ENCODE data around the gene CDC42SE1.

CDC42SE1 gene

GRCh38 chr1:151067185-151067584, 7.8 kb upstream of the CDC42SE1 start:
- H3K9me3 ChIP-seq (ENCODE audit: insufficient read depth, low read depth, low read length): no peaks in the 10 kb centered on the region
- no peak overlapping the region for H3K27ac ChIP-seq (ENCODE audit: low read depth, low read length)
- H3K9ac ChIP-seq (ENCODE audit: low read depth, low read length): no peak overlapping the region
- 90% methylated on average over 4 of the region's 4 CpGs for WGBS
- H3K36me3 ChIP-seq (ENCODE audit: insufficient read depth, low read length): peaks cover 41% of the 10 kb centered on the region
- no peak overlapping the region for H3K4me3 ChIP-seq (ENCODE audit: low read length)
- H3K27me3 ChIP-seq (ENCODE audit: insufficient read depth, low read length): no peaks in the 10 kb centered on the region
- H3K4me1 ChIP-seq (ENCODE audit: insufficient read depth, low read length): peaks cover 8% of the 10 kb centered on the region

GRCh38 chr1:151065089-151065645, 5.7 kb upstream of the CDC42SE1 start:
- H3K9ac ChIP-seq (ENCODE audit: low read depth, low read length): no peak overlapping the region

GRCh38 chr1:151062741-151063371, 3.4 kb upstream of the CDC42SE1 start:
- H3K27me3 ChIP-seq (ENCODE audit: insufficient read depth, low read length): no peaks in the 10 kb centered on the region
- WGBS: 80% methylated on average over 3 of the region's 3 CpGs
- no peak overlapping the region for H3K9ac ChIP-seq (ENCODE audit: low read depth, low read length)
- H3K27ac ChIP-seq (ENCODE audit: low read depth, low read length): no peak overlapping the region
- H3K9me3 ChIP-seq (ENCODE audit: insufficient read depth, low read depth, low read length): no peaks in the 10 kb centered on the region
- peaks cover 21% of the 10 kb centered on the region for H3K4me1 ChIP-seq (ENCODE audit: insufficient read depth, low read length)
- peak overlapping the region; percentile 24; the same call in 1 of the 2 replicates for H3K4me3 ChIP-seq (ENCODE audit: low read length)
- peaks cover 29% of the 10 kb centered on the region for H3K36me3 ChIP-seq (ENCODE audit: insufficient read depth, low read length)

More at GRCh38 chr1:151065089-151065645, 5.7 kb upstream of the CDC42SE1 start:
- peaks cover 41% of the 10 kb centered on the region for H3K36me3 ChIP-seq (ENCODE audit: insufficient read depth, low read length)
- H3K27me3 ChIP-seq (ENCODE audit: insufficient read depth, low read length): no peaks in the 10 kb centered on the region
- no peaks in the 10 kb centered on the region for H3K9me3 ChIP-seq (ENCODE audit: insufficient read depth, low read depth, low read length)
- H3K4me3 ChIP-seq (ENCODE audit: low read length): no peak overlapping the region
- H3K27ac ChIP-seq (ENCODE audit: low read depth, low read length): no peak overlapping the region
- H3K4me1 ChIP-seq (ENCODE audit: insufficient read depth, low read length): peaks cover 16% of the 10 kb centered on the region

GRCh38 chr1:151061704-151062103, 2.3 kb upstream of the CDC42SE1 start:
- Histone ChIP-seq H3K36me3 (ENCODE audit: insufficient read depth, low read length) (peaks cover 24% of the 10 kb centered on the region), H3K9ac (ENCODE audit: low read depth, low read length) (peak overlapping the region; percentile 85; the same call in 1 of the 2 replicates), H3K9me3 (ENCODE audit: insufficient read depth, low read depth, low read length) (no peaks in the 10 kb centered on the region), H3K27ac (ENCODE audit: low read depth, low read length) (0 out of 2 replicates have a peak overlapping the region, but pooled peaks have one; percentile 90), H3K4me3 (ENCODE audit: low read length) (peak overlapping the region; percentile 77), H3K27me3 (ENCODE audit: insufficient read depth, low read length) (no peaks in the 10 kb centered on the region), H3K4me1 (ENCODE audit: insufficient read depth, low read length) (peaks cover 24% of the 10 kb centered on the region)
- 68% methylated on average over 2 of the region's 2 CpGs for WGBS

- peak overlapping the region; percentile 77 for H3K4me3 ChIP-seq (ENCODE audit: low read length)
- 0% methylated on average over 1 of the region's 4 CpGs for WGBS
- H3K27ac ChIP-seq (ENCODE audit: low read depth, low read length): peak overlapping the region; percentile 90
- H3K9me3 ChIP-seq (ENCODE audit: insufficient read depth, low read depth, low read length): no peaks in the 10 kb centered on the region
- H3K36me3 ChIP-seq (ENCODE audit: insufficient read depth, low read length): peaks cover 30% of the 10 kb centered on the region
- H3K9ac ChIP-seq (ENCODE audit: low read depth, low read length): peak overlapping the region; percentile 85
- peaks cover 24% of the 10 kb centered on the region for H3K4me1 ChIP-seq (ENCODE audit: insufficient read depth, low read length)
- H3K27me3 ChIP-seq (ENCODE audit: insufficient read depth, low read length): no peaks in the 10 kb centered on the region
Measured at GRCh38 chr1:151060657-151061421, 1.4 kb upstream of the CDC42SE1 start.

GRCh38 chr1:151060007-151060656, 710 bp upstream of the CDC42SE1 start, which contains the start of gene MLLT11:
MLLT11 (plus strand) TSS chr1:151060397; CDS start chr1:151067225, 6,828 bp downstream.
- Histone ChIP-seq H3K4me3 (ENCODE audit: low read length) (peak within 1 kb of the TSS; percentile 77), H3K4me1 (ENCODE audit: insufficient read depth, low read length) (peaks cover 24% of the 10 kb centered on the region), H3K9me3 (ENCODE audit: insufficient read depth, low read depth, low read length) (no peaks in the 10 kb centered on the region), H3K27me3 (ENCODE audit: insufficient read depth, low read length) (no peaks in the 10 kb centered on the region), H3K27ac (ENCODE audit: low read depth, low read length) (peak within 1 kb of the TSS; percentile 90), H3K9ac (ENCODE audit: low read depth, low read length) (peak within 1 kb of the TSS; percentile 85), H3K36me3 (ENCODE audit: insufficient read depth, low read length) (peaks cover 31% of the 10 kb centered on the region)
- WGBS: 0% methylated on average over 14 of the region's 15 CpGs

GRCh38 chr1:151058692-151059091, 730 bp downstream of the CDC42SE1 start:
- WGBS: under 1% methylated on average over 10 of the region's 10 CpGs
- Histone ChIP-seq H3K4me1 (ENCODE audit: insufficient read depth, low read length) (peaks cover 20% of the 10 kb centered on the region), H3K9me3 (ENCODE audit: insufficient read depth, low read depth, low read length) (no peaks in the 10 kb centered on the region), H3K9ac (ENCODE audit: low read depth, low read length) (peak overlapping the region; percentile 85), H3K4me3 (ENCODE audit: low read length) (peak overlapping the region; percentile 77), H3K27ac (ENCODE audit: low read depth, low read length) (peak overlapping the region; percentile 90), H3K27me3 (ENCODE audit: insufficient read depth, low read length) (no peaks in the 10 kb centered on the region), H3K36me3 (ENCODE audit: insufficient read depth, low read length) (peaks cover 41% of the 10 kb centered on the region)

GRCh38 chr1:151056149-151056548, 3.3 kb downstream of the CDC42SE1 start:
- 60% methylated on average over 2 of the region's 2 CpGs for WGBS
- no peak overlapping the region for H3K9ac ChIP-seq (ENCODE audit: low read depth, low read length)
- H3K9me3 ChIP-seq (ENCODE audit: insufficient read depth, low read depth, low read length): no peaks in the 10 kb centered on the region
- peaks cover 12% of the 10 kb centered on the region for H3K4me1 ChIP-seq (ENCODE audit: insufficient read depth, low read length)
- H3K4me3 ChIP-seq (ENCODE audit: low read length): no peak overlapping the region
- H3K36me3 ChIP-seq (ENCODE audit: insufficient read depth, low read length): peaks cover 57% of the 10 kb centered on the region
- no peak overlapping the region for H3K27ac ChIP-seq (ENCODE audit: low read depth, low read length)
- no peaks in the 10 kb centered on the region for H3K27me3 ChIP-seq (ENCODE audit: insufficient read depth, low read length)

GRCh38 chr1:151055581-151055980, 3.8 kb downstream of the CDC42SE1 start:
- Histone ChIP-seq H3K27ac (ENCODE audit: low read depth, low read length) (no peak overlapping the region), H3K4me1 (ENCODE audit: insufficient read depth, low read length) (peaks cover 12% of the 10 kb centered on the region), H3K36me3 (ENCODE audit: insufficient read depth, low read length) (peaks cover 63% of the 10 kb centered on the region), H3K27me3 (ENCODE audit: insufficient read depth, low read length) (no peaks in the 10 kb centered on the region), H3K9me3 (ENCODE audit: insufficient read depth, low read depth, low read length) (no peaks in the 10 kb centered on the region), H3K4me3 (ENCODE audit: low read length) (no peak overlapping the region), H3K9ac (ENCODE audit: low read depth, low read length) (no peak overlapping the region)
- WGBS: 85% methylated on average over 1 of the region's 2 CpGs

- Histone ChIP-seq H3K27ac (ENCODE audit: low read depth, low read length) (no peak overlapping the region), H3K36me3 (ENCODE audit: insufficient read depth, low read length) (peaks cover 68% of the 10 kb centered on the region)
Measured at GRCh38 chr1:151054971-151055547, 4.4 kb downstream of the CDC42SE1 start.

More at GRCh38 chr1:151054971-151055547, 4.4 kb downstream of the CDC42SE1 start:
- Histone ChIP-seq H3K9me3 (ENCODE audit: insufficient read depth, low read depth, low read length) (no peaks in the 10 kb centered on the region), H3K4me3 (ENCODE audit: low read length) (no peak overlapping the region), H3K27me3 (ENCODE audit: insufficient read depth, low read length) (no peaks in the 10 kb centered on the region), H3K9ac (ENCODE audit: low read depth, low read length) (no peak overlapping the region), H3K4me1 (ENCODE audit: insufficient read depth, low read length) (peaks cover 12% of the 10 kb centered on the region)
- 96% methylated on average over 4 of the region's 4 CpGs for WGBS
